Measurements from ENCODE around the gene CTBS. TPM values are rescaled to one million over a fixed set of nuclear protein-coding genes. Genes with fewer than 3 reads are reported as not detected.

The CTBS gene
- total RNA-seq, 1 donor from 2014 or later, result 10.6 TPM

DNA sequence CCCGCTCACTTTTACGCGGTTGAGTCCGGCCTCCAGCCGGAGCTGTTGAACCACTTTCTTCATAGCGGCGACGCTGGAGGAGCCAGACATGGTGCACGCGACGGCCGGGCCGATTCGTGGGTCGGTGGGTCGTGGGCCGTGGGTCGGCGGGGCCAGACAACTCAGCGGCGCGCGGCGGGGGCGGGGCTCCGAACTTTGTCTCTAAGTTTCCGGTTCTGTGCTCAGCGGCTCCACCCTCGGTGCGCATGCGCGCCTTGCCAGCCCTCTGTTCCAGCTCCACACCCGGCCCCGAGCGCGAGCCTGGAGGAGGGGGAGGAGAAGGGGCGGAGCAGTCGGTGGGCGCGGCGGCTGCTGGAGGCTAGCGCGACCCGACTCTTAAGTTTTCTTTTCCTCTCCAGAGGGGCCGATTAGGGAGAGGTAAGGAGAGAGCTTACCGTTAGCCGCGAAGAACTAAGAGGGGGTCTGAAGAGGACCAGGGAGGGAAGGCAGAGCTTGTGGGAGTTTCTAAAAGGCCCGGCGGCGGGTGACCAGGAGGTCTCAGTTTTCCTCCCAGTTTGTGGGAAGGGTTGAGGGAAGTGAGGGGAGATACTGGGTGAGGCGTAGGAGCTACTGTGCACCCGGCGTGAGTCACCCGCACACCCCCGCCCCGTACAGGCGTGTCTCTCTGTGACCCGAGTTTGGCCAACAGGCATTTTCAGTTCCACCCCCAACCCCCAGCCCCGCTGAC, 68.1 kb downstream of the CTBS start, which contains the start of the genes GNG5 and SPATA1:
TSS of gene GNG5 (minus strand) at position 580 of the 727 bp plus-strand sequence. CDS start at position 90, 490 bp downstream.
TSS of gene SPATA1 (plus strand) at position 385 of the 727 bp plus-strand sequence. CDS start 9,974 bp downstream, outside the sequence.
- peaks cover 16% of the 10 kb centered on the region for H3K36me3 Mint-ChIP-seq
- H3K27me3 Mint-ChIP-seq, result no peaks in the 10 kb centered on the region
- H3K9me3 Mint-ChIP-seq, result peaks cover 12% of the 10 kb centered on the region
- TF ChIP-seq, protein P1, sequence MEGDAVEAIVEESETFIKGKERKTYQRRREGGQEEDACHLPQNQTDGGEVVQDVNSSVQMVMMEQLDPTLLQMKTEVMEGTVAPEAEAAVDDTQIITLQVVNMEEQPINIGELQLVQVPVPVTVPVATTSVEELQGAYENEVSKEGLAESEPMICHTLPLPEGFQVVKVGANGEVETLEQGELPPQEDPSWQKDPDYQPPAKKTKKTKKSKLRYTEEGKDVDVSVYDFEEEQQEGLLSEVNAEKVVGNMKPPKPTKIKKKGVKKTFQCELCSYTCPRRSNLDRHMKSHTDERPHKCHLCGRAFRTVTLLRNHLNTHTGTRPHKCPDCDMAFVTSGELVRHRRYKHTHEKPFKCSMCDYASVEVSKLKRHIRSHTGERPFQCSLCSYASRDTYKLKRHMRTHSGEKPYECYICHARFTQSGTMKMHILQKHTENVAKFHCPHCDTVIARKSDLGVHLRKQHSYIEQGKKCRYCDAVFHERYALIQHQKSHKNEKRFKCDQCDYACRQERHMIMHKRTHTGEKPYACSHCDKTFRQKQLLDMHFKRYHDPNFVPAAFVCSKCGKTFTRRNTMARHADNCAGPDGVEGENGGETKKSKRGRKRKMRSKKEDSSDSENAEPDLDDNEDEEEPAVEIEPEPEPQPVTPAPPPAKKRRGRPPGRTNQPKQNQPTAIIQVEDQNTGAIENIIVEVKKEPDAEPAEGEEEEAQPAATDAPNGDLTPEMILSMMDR (conservative IDR thresholded peaks at IDR 0.05), result no peak
- H3K4me3 Mint-ChIP-seq, result peak within 1 kb of the TSS; percentile 94
- DNase-seq (ENCODE audit: extremely low spot score, unreplicated experiment), result peak; percentile 99
- H3K4me1 Mint-ChIP-seq (ENCODE audit: unreplicated experiment), result peaks cover 31% of the 10 kb centered on the region
- peak within 1 kb of the TSS; percentile 95 for H3K27ac Mint-ChIP-seq

DNA sequence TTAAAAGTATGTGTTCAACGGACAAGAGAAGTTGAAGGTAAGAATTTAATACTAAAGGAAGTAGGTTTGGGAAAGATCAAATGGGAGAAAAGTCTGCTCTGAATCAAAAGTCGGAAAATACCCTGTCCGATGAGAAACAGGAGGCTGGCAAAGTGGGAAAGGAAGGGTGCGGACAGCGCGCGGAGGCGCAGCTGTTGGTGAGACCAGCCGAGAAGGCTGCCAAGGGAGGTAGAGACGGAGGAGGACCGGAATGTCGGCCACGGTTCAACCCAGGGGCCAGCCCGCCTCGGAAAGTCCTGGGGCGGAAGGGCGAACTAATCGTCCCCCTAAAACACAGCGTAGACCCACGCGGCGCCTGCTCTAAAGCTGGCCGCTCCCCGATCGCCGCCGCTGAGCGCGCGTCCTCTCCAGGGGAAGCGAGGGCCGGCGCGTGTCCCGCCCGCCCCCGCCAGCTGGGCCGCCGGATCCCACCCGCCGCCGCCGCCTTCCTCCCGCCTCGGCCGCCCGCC, 68.7 kb downstream of the CTBS start:
- Mint-ChIP-seq H3K36me3 (peaks cover 19% of the 10 kb centered on the region), H3K9me3 (peaks cover 10% of the 10 kb centered on the region), H3K4me1 (ENCODE audit: unreplicated experiment) (peaks cover 37% of the 10 kb centered on the region), H3K27me3 (no peaks in the 10 kb centered on the region), H3K27ac (peak overlapping the region; percentile 95), H3K4me3 (peak overlapping the region; percentile 94)
- DNase-seq (ENCODE audit: extremely low spot score, unreplicated experiment), result no peak
- TF ChIP-seq, protein P1 (conservative IDR thresholded peaks at IDR 0.05), result no peak

DNA sequence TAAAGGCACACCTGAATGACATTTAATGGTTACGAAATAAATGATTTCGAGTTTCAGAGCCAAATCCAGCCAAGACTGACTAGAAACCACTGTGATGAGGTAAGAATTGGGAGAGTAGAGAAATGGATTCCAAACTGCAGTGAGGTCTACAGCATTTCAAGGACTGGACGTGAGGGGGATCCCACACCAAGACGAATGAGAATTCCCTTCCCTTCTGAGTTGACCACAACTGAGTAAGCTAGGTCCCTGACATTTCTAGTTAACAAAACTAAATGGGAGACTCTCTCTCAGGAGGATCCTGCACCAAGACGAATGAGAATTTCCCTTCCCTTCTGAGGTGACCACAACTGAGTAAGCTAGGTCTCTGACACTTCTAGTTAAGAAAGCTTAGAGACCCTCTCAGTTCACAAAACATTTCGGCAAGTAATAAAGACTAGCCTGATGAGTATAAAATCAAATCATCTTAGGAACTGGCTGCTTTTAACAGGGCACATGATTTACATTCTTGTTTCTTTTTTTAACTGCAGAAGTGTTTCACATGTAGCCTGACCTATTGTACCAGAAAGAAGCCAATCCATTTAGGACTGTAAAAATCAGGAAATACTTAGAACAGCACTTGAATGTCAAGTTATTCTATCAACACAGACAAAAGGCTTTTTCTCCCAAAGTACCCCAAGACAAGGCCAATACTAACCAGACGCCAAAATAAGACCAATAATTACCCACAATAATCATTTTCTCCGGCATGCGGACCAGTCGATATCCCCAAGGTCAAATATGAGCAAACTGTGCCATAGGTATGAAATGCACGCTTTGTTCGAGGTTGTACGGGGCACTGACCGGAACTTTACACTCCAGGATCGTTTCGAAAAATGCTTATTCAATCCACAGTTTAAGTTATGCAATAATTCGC, 69.4 kb downstream of the CTBS start:
- Mint-ChIP-seq H3K36me3 (peaks cover 19% of the 10 kb centered on the region), H3K4me3 (peak overlapping the region; percentile 94), H3K9me3 (peaks cover 6% of the 10 kb centered on the region), H3K27ac (peak overlapping the region; percentile 95), H3K4me1 (ENCODE audit: unreplicated experiment) (peaks cover 40% of the 10 kb centered on the region), H3K27me3 (no peaks in the 10 kb centered on the region)
- no peak for DNase-seq (ENCODE audit: extremely low spot score, unreplicated experiment)
- TF ChIP-seq, protein P1 (conservative IDR thresholded peaks at IDR 0.05), result no peak

DNA sequence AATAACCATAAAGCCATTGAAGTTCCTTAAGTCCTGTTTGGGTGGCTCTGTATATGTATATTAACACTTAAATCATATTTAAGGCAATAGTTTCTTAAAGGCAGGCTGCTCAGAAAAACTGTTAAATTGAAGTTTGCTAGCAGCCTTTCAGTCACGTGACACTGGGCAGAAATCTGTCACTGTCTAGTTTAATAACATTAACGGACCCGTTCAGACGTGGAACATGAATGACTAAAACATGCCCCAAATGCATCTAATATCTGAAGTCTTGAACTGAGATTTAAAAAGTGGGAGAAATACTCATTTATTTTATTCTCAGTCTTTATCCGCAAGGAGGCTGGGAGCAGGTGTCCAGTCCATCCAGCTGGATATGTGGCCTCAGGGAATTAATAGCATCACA, 71.3 kb downstream of the CTBS start:
- H3K4me3 Mint-ChIP-seq, result peak overlapping the region; percentile 94

More for the DNA sequence above, 71.3 kb downstream of the CTBS start:
- H3K4me1 Mint-ChIP-seq (ENCODE audit: unreplicated experiment), result peaks cover 40% of the 10 kb centered on the region
- H3K36me3 Mint-ChIP-seq, result peaks cover 14% of the 10 kb centered on the region
- no peaks in the 10 kb centered on the region for H3K9me3 Mint-ChIP-seq
- TF ChIP-seq, protein P1 (conservative IDR thresholded peaks at IDR 0.05), result no peak
- DNase-seq (ENCODE audit: extremely low spot score, unreplicated experiment), result no peak
- no peaks in the 10 kb centered on the region for H3K27me3 Mint-ChIP-seq
- H3K27ac Mint-ChIP-seq, result no peak overlapping the region

Other genes starting within 250 kb of the CTBS start
- gene DNASE2B, start 176.0 kb downstream of the CTBS start, total RNA-seq (ENCODE audit: low replicate concordance), result not detected in 2 replicates
- gene RPF1, start 95.2 kb downstream of the CTBS start, total RNA-seq (ENCODE audit: low replicate concordance), result 29.5 and 34.1 TPM in 2 replicates
- gene SPATA1, start 68.1 kb downstream of the CTBS start, total RNA-seq (ENCODE audit: low replicate concordance), result 0.67 and 1.8 TPM in 2 replicates
- 114 and 125 TPM in 2 replicates for gene GNG5, start 67.9 kb downstream of the CTBS start, total RNA-seq (ENCODE audit: low replicate concordance)
- 22.2 and 34.0 TPM in 2 replicates for gene SSX2IP, start 116.0 kb upstream of the CTBS start, total RNA-seq (ENCODE audit: low replicate concordance)

All from type B pancreatic cell (in vitro differentiated cells).